ENCODE measurements around the gene XAF1. TPM values are rescaled to one million over a fixed set of nuclear protein-coding genes. Genes with fewer than 3 reads are reported as not detected.

The XAF1 gene, protein sequence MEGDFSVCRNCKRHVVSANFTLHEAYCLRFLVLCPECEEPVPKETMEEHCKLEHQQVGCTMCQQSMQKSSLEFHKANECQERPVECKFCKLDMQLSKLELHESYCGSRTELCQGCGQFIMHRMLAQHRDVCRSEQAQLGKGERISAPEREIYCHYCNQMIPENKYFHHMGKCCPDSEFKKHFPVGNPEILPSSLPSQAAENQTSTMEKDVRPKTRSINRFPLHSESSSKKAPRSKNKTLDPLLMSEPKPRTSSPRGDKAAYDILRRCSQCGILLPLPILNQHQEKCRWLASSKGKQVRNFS
- total RNA-seq: 10 to 100 TPM; 11.0 to 40.9 (median 19.1) TPM

DNA sequence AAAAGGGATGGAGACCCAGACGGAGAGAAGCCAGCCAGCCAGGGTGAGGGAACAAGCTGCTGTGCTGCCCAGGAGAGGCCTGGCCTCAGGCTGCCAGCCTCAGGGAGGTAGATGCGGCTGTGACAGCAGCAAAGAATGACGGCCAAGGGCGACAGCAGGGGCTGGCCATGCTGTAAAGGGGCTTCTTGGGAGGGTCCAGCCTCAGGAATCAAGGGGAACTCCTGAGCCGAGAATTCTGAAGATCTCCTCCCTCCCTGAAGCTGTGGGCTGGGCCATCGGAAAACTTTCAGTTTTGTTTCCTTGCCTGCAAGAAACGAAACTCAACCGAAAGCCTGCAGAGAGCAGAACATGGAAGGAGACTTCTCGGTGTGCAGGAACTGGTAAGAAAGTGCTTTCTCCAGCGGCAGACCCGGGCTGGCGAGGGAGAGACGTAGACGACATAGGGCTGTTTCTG lies at the start of gene XAF1:
TSS of gene XAF1 (plus strand) at position 316 of the 454 bp plus-strand sequence. CDS start at position 349, 33 bp downstream.
- Histone ChIP-seq H3K27me3 (no peaks in the 10 kb centered on the region), H3K36me3 (peaks cover 0 to 27% of the 10 kb centered on the region in 2 donors), H3K4me3 (peak within 1 kb of the TSS; percentile 40 to 58), H3K4me1 (peaks cover 0 to 69% (median 11%) of the 10 kb centered on the region in 3 donors), H3K27ac (peak within 1 kb of the TSS; percentile 52 to 86 (median 84)), H3K9me3 (no peaks in the 10 kb centered on the region)
- TF ChIP-seq, protein P1, sequence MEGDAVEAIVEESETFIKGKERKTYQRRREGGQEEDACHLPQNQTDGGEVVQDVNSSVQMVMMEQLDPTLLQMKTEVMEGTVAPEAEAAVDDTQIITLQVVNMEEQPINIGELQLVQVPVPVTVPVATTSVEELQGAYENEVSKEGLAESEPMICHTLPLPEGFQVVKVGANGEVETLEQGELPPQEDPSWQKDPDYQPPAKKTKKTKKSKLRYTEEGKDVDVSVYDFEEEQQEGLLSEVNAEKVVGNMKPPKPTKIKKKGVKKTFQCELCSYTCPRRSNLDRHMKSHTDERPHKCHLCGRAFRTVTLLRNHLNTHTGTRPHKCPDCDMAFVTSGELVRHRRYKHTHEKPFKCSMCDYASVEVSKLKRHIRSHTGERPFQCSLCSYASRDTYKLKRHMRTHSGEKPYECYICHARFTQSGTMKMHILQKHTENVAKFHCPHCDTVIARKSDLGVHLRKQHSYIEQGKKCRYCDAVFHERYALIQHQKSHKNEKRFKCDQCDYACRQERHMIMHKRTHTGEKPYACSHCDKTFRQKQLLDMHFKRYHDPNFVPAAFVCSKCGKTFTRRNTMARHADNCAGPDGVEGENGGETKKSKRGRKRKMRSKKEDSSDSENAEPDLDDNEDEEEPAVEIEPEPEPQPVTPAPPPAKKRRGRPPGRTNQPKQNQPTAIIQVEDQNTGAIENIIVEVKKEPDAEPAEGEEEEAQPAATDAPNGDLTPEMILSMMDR (IDR thresholded peaks at IDR 0.05): no peak
- no peak for TF ChIP-seq EP300 (IDR thresholded peaks at IDR 0.05)
- no peak for TF ChIP-seq POLR2A (IDR thresholded peaks at IDR 0.05)
- no peak for TF ChIP-seq POLR2AphosphoS5 (IDR thresholded peaks at IDR 0.05)
- 2% methylated on average over 9 of the region's 14 CpGs; no CpG with 5 or more reads in 1 of the 2 donors for WGBS, 2 donors (ENCODE audit: low coverage in 1 of 2)
- ATAC-seq: no peak

DNA sequence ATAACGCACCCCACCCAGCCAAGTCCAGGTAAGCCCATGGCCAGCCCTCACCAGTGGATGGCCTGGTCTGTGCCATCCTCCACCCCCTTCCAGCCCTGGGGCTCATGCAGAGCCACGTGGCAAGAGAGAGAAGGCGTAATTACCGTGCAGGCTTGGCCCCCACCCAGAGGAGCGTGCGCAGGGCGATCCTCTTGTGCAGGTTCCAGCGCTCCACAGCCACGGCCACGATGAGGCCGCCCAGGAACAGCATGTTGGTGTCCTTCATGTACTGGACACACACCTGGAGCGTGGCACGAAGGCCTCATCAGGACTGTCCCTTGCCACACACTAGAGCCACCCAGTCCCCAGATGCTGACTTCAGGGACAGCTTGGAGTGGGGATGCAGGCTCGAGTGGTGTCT lies 49.3 kb upstream of the XAF1 start:
- WGBS, 2 donors (ENCODE audit: low coverage in 1 of 2): 71% methylated on average over 1 of the region's 14 CpGs; no CpG with 5 or more reads in 1 of the 2 donors
- H3K9me3 ChIP-seq: no peaks in the 10 kb centered on the region
- H3K4me3 ChIP-seq: no peak overlapping the region
- no peak for ATAC-seq
- H3K27ac ChIP-seq: no peak overlapping the region
- no peaks in the 10 kb centered on the region for H3K36me3 ChIP-seq
- no peaks in the 10 kb centered on the region for H3K4me1 ChIP-seq
- TF ChIP-seq, protein P1 (IDR thresholded peaks at IDR 0.05): no peak
- TF ChIP-seq POLR2A (IDR thresholded peaks at IDR 0.05) (no peak), POLR2AphosphoS5 (IDR thresholded peaks at IDR 0.05) (no peak), EP300 (IDR thresholded peaks at IDR 0.05) (no peak)
- H3K27me3 ChIP-seq: peaks cover 87% of the 10 kb centered on the region

DNA sequence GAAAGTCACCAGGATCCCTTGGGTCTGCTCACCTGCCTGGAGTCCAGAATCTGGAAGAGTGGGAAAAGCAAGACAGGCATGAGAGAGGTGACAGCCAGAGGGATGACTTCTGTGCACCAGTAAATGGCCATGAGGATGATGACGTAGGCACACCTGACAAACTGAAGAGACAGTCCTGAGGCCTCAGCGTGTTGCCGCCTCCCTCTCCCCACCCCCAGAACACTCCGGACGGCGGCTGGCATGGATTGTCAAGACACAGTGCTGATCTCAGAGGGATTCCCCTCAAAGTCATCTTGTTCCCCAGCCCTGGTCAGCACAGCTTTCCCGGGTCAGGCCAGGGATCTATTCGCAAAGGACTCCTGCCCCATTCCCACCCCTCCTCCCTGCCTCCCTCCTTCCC lies 48.9 kb upstream of the XAF1 start:
- Histone ChIP-seq H3K4me1 (no peaks in the 10 kb centered on the region), H3K4me3 (no peak overlapping the region), H3K27me3 (peaks cover 89% of the 10 kb centered on the region), H3K9me3 (no peaks in the 10 kb centered on the region), H3K27ac (no peak overlapping the region), H3K36me3 (no peaks in the 10 kb centered on the region)
- 73 to 100% methylated on average over 2 to 8 of the region's 8 CpGs for WGBS, 2 donors (ENCODE audit: low coverage in 1 of 2)
- TF ChIP-seq POLR2AphosphoS5 (IDR thresholded peaks at IDR 0.05): no peak
- TF ChIP-seq, protein P1 (IDR thresholded peaks at IDR 0.05): no peak
- TF ChIP-seq EP300 (IDR thresholded peaks at IDR 0.05): no peak
- no peak for TF ChIP-seq POLR2A (IDR thresholded peaks at IDR 0.05)
- ATAC-seq: no peak

DNA sequence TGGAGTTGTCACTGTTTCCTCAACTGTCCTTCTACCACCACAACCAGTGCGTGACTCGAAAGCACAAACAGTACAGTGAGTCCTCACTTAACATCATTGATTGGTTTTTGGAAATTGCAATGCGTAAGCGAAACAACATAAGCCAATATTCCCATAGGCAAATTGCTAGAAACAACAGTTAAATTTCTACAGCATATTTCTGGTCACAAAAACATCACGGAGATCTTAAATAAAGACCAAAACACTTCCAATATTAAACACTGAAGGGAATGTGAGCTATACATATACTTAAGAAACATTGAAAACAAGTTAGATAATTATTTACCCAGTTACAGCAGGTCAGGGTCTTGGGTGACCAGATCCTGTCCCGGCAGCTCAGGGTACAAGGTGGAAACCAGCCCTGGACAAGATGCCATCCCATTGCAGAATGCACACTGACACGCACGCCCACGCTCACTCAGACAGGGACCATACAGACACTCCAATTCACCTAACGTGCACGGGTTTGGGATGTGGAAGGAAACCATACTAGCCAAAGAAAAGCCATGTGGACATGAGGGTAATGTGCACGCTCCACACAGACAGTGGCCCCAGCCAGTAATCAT lies 47.4 kb upstream of the XAF1 start:
- Histone ChIP-seq H3K9me3 (no peaks in the 10 kb centered on the region), H3K27me3 (peaks cover 89% of the 10 kb centered on the region), H3K4me3 (no peak overlapping the region), H3K4me1 (peaks cover 0 to 9% (median 3%) of the 10 kb centered on the region in 3 donors), H3K27ac (no peak overlapping the region), H3K36me3 (no peaks in the 10 kb centered on the region)
- no peak for ATAC-seq
- WGBS, 2 donors (ENCODE audit: low coverage in 1 of 2): 76 to 89% methylated on average over 12 of the region's 12 CpGs
- TF ChIP-seq POLR2A (IDR thresholded peaks at IDR 0.05) (no peak), EP300 (IDR thresholded peaks at IDR 0.05) (no peak), POLR2AphosphoS5 (IDR thresholded peaks at IDR 0.05) (no peak)
- TF ChIP-seq, protein P1 (IDR thresholded peaks at IDR 0.05): no peak

Data from gastroesophageal sphincter (tissue), 4 donors.